Measurements from ENCODE around the gene UGT1A4. TPM values are rescaled to one million over a fixed set of nuclear protein-coding genes. Genes with fewer than 3 reads are reported as not detected.

UGT1A4 gene
- total and polyA plus RNA-seq, 10 of the 15 experiments (the other 5 are each of a cell fraction or from before 2014, with no cell fraction given) = not detected

DNA sequence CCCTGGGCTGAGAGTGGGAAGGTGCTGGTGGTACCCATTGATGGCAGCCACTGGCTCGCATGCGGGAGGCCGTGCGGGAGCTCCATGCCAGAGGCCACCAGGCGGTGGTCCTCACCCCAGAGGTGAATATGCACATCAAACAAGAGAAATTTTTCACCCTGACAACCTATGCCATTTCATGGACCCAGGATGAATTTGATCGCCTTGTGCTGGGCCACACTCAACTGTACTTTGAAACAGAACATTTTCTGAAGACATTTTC, 28.7 kb downstream of the UGT1A4 start:
- intact Hi-C loops (cut with micrococcal nuclease; ENCODE audit: unreplicated experiment) = no loop called here
- ATAC-seq = no peak
- no peak for FAIRE-seq
- POLR2A ChIA-PET = no interaction called here
- SMC1A ChIA-PET (ENCODE audit: uncharacterized antibody, unreplicated experiment) = no interaction called here
- Histone ChIP-seq H3K4me3 (no peak overlapping the region), H3K9ac (ENCODE audit: control insufficient read depth, insufficient read depth, low read length) (no peak overlapping the region), H4K20me1 (ENCODE audit: control insufficient read depth, insufficient read depth) (no peaks in the 10 kb centered on the region), H3K9me3 (replicated peaks; ENCODE audit: control insufficient read depth, insufficient read depth, low read length) (no peaks in the 10 kb centered on the region; the same call in 2 of the 3 replicates), H3K27me3 (replicated peaks in 1 of 2; ENCODE audit: control insufficient read depth in 2 of 2, insufficient read depth in 2 of 2, low read length in 1 of 2) (no peaks in the 10 kb centered on the region), H2AFZ (ENCODE audit: control insufficient read depth, low read depth, low read length) (no peak overlapping the region), H3K27ac (ENCODE audit: control insufficient read depth, insufficient read depth) (no peak overlapping the region), H3K79me2 (ENCODE audit: control insufficient read depth, insufficient read depth, low read length) (no peaks in the 10 kb centered on the region), H3K36me3 (ENCODE audit: control insufficient read depth in 2 of 2, insufficient read depth in 2 of 2, low read length in 1 of 2) (no peaks in the 10 kb centered on the region), H3K4me1 (ENCODE audit: control insufficient read depth, insufficient read depth, low read length) (no peaks in the 10 kb centered on the region), H3K4me2 (ENCODE audit: control insufficient read depth, insufficient read depth) (no peak overlapping the region)
- CTCF ChIA-PET = no interaction called here
- WGBS (ENCODE audit: insufficient coverage, insufficient replicate concordance, low lambda C conversion rate, missing lambda C conversion rate) = 74% methylated on average over 6 of the region's 6 CpGs
- DNase-seq (ENCODE audit: low read depth, low spot score) = no peak
- RAD21 ChIA-PET (ENCODE audit: unreplicated experiment) = no interaction called here
- BruUV-seq (replicated peaks) = no TSS peak
- in situ Hi-C loops (cut with MboI) = no loop called here
- TF ChIP-seq HDAC6 (IDR thresholded peaks at IDR 0.05; ENCODE audit: unreplicated experiment) (no peak), EZH2 (IDR thresholded peaks at IDR 0.05; ENCODE audit: borderline replicate concordance, control insufficient read depth, low read depth, low read length) (no peak), SMARCA5 (IDR thresholded peaks at IDR 0.05) (no peak), KAT2A (conservative IDR thresholded peaks at IDR 0.05; ENCODE audit: control insufficient read depth, low read depth, low read length) (no peak), TAF1 (IDR thresholded peaks at IDR 0.05; ENCODE audit: borderline replicate concordance, low read depth, low read length) (no peak), BMI1 (IDR thresholded peaks at IDR 0.05; ENCODE audit: borderline replicate concordance) (no peak), YY1 (IDR thresholded peaks at IDR 0.05; ENCODE audit: low read depth, low read length) (no peak)
- TF ChIP-seq, protein P1, sequence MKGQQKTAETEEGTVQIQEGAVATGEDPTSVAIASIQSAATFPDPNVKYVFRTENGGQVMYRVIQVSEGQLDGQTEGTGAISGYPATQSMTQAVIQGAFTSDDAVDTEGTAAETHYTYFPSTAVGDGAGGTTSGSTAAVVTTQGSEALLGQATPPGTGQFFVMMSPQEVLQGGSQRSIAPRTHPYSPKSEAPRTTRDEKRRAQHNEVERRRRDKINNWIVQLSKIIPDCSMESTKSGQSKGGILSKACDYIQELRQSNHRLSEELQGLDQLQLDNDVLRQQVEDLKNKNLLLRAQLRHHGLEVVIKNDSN (IDR thresholded peaks at IDR 0.05; ENCODE audit: borderline replicate concordance, extremely low read length, insufficient read depth, low read depth, low read length) = no peak
- TF ChIP-seq, protein P2, sequence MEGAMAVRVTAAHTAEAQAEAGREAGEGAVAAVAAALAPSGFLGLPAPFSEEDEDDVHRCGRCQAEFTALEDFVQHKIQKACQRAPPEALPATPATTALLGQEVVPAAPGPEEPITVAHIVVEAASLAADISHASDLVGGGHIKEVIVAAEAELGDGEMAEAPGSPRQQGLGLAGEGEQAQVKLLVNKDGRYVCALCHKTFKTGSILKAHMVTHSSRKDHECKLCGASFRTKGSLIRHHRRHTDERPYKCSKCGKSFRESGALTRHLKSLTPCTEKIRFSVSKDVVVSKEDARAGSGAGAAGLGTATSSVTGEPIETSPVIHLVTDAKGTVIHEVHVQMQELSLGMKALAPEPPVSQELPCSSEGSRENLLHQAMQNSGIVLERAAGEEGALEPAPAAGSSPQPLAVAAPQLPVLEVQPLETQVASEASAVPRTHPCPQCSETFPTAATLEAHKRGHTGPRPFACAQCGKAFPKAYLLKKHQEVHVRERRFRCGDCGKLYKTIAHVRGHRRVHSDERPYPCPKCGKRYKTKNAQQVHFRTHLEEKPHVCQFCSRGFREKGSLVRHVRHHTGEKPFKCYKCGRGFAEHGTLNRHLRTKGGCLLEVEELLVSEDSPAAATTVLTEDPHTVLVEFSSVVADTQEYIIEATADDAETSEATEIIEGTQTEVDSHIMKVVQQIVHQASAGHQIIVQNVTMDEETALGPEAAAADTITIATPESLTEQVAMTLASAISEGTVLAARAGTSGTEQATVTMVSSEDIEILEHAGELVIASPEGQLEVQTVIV (IDR thresholded peaks at IDR 0.05; ENCODE audit: borderline replicate concordance, partially characterized antibody) = no peak
- TF ChIP-seq, protein P3, sequence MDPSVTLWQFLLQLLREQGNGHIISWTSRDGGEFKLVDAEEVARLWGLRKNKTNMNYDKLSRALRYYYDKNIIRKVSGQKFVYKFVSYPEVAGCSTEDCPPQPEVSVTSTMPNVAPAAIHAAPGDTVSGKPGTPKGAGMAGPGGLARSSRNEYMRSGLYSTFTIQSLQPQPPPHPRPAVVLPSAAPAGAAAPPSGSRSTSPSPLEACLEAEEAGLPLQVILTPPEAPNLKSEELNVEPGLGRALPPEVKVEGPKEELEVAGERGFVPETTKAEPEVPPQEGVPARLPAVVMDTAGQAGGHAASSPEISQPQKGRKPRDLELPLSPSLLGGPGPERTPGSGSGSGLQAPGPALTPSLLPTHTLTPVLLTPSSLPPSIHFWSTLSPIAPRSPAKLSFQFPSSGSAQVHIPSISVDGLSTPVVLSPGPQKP (IDR thresholded peaks at IDR 0.05; ENCODE audit: low read depth, low read length) = no peak
- TF ChIP-seq, protein P4, sequence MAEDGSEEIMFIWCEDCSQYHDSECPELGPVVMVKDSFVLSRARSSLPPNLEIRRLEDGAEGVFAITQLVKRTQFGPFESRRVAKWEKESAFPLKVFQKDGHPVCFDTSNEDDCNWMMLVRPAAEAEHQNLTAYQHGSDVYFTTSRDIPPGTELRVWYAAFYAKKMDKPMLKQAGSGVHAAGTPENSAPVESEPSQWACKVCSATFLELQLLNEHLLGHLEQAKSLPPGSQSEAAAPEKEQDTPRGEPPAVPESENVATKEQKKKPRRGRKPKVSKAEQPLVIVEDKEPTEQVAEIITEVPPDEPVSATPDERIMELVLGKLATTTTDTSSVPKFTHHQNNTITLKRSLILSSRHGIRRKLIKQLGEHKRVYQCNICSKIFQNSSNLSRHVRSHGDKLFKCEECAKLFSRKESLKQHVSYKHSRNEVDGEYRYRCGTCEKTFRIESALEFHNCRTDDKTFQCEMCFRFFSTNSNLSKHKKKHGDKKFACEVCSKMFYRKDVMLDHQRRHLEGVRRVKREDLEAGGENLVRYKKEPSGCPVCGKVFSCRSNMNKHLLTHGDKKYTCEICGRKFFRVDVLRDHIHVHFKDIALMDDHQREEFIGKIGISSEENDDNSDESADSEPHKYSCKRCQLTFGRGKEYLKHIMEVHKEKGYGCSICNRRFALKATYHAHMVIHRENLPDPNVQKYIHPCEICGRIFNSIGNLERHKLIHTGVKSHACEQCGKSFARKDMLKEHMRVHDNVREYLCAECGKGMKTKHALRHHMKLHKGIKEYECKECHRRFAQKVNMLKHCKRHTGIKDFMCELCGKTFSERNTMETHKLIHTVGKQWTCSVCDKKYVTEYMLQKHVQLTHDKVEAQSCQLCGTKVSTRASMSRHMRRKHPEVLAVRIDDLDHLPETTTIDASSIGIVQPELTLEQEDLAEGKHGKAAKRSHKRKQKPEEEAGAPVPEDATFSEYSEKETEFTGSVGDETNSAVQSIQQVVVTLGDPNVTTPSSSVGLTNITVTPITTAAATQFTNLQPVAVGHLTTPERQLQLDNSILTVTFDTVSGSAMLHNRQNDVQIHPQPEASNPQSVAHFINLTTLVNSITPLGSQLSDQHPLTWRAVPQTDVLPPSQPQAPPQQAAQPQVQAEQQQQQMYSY (CRISPR knock-in tag; IDR thresholded peaks at IDR 0.05) = no peak
- TF ChIP-seq, protein P5, sequence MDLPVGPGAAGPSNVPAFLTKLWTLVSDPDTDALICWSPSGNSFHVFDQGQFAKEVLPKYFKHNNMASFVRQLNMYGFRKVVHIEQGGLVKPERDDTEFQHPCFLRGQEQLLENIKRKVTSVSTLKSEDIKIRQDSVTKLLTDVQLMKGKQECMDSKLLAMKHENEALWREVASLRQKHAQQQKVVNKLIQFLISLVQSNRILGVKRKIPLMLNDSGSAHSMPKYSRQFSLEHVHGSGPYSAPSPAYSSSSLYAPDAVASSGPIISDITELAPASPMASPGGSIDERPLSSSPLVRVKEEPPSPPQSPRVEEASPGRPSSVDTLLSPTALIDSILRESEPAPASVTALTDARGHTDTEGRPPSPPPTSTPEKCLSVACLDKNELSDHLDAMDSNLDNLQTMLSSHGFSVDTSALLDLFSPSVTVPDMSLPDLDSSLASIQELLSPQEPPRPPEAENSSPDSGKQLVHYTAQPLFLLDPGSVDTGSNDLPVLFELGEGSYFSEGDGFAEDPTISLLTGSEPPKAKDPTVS (IDR thresholded peaks at IDR 0.05; ENCODE audit: low read depth, low read length) = no peak
- TF ChIP-seq, protein P6, sequence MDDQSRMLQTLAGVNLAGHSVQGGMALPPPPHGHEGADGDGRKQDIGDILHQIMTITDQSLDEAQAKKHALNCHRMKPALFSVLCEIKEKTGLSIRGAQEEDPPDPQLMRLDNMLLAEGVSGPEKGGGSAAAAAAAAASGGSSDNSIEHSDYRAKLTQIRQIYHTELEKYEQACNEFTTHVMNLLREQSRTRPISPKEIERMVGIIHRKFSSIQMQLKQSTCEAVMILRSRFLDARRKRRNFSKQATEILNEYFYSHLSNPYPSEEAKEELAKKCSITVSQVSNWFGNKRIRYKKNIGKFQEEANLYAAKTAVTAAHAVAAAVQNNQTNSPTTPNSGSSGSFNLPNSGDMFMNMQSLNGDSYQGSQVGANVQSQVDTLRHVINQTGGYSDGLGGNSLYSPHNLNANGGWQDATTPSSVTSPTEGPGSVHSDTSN (IDR thresholded peaks at IDR 0.05; ENCODE audit: insufficient replicate concordance, low read depth, low read length) = no peak

All from GM12878 (cell line).